SK-N-SH (cell line): ENCODE results near the gene CAV1.

Source experiments
- FOXJ3 ChIP-seq: sonication (generic); formaldehyde crosslinking; IDR thresholded peaks from 2 replicates; pipeline ENCODE4 v1.5.1; 2020; ENCODE audit warnings: mild to moderate bottlenecking, missing genetic modification reagents
- POLR2AphosphoS5 ChIP-seq: IDR thresholded peaks from 2 replicates; pipeline ENCODE4 v1.6.1; 2012; ENCODE audit warnings: low read depth, low read length
- TF ChIP-seq, protein P1 (sequence below): fragments of 200-600 bp; sonication (generic); IDR thresholded peaks from 2 replicates; pipeline ENCODE4 v1.6.1; 2017; ENCODE audit warnings: antibody characterized with exemption, mild to moderate bottlenecking, moderate library complexity

DNA sequence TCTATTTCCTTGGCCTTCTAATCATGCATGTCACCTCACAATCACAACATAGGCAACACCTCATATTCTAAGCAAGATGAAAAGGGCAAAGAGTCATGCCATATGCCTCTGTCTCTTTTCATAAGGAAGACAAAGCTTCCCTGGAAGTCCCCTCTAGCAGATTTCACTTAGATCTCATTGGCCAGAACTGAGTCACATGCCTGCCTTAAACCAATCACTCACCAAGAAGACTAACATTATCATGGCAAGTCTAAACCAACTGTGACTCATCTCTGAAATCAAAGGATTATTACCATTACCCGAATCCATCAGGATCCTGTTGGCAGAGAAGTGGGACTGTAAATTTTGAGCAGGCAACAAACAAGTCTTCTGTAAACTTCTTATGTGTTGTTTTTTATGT lies 27.8 kb downstream of the CAV1 start:
- no peak for TF ChIP-seq POLR2AphosphoS5
- no peak for TF ChIP-seq FOXJ3
- TF ChIP-seq, protein P1, sequence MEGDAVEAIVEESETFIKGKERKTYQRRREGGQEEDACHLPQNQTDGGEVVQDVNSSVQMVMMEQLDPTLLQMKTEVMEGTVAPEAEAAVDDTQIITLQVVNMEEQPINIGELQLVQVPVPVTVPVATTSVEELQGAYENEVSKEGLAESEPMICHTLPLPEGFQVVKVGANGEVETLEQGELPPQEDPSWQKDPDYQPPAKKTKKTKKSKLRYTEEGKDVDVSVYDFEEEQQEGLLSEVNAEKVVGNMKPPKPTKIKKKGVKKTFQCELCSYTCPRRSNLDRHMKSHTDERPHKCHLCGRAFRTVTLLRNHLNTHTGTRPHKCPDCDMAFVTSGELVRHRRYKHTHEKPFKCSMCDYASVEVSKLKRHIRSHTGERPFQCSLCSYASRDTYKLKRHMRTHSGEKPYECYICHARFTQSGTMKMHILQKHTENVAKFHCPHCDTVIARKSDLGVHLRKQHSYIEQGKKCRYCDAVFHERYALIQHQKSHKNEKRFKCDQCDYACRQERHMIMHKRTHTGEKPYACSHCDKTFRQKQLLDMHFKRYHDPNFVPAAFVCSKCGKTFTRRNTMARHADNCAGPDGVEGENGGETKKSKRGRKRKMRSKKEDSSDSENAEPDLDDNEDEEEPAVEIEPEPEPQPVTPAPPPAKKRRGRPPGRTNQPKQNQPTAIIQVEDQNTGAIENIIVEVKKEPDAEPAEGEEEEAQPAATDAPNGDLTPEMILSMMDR = no peak
